ENCODE measurements around the gene FGF18. TPM values are rescaled to one million over a fixed set of nuclear protein-coding genes. Genes with fewer than 3 reads are reported as not detected.

Gene FGF18
- polyA plus RNA-seq, 1 experiment: not detected

- TF ChIP-seq CTCF (IDR thresholded peaks at IDR 0.05; ENCODE audit: insufficient read depth, low read depth, low read length): no peak
- ChIA-PET POLR2A (no interaction called here), CTCF (interaction anchor here (0.6 kb wide), 1 partner anchor 70 kb away, joined by 3 read pairs; no protein-coding TSS in a partner anchor)
- Histone ChIP-seq H3K4me3 (ENCODE audit: low read depth, low read length) (no peak overlapping the region), H3K36me3 (ENCODE audit: control insufficient read depth, insufficient read depth, low read length) (no peaks in the 10 kb centered on the region), H3K27me3 (ENCODE audit: control insufficient read depth, insufficient read depth, low read length) (peaks cover 5% of the 10 kb centered on the region)
- no peak for DNase-seq (ENCODE audit: low read depth)
Observed at GRCh38 chr5:171488876-171489275, 69.4 kb downstream of the FGF18 start.

GRCh38 chr5:171492781-171493180 lies 73.3 kb downstream of the FGF18 start:
- Histone ChIP-seq H3K4me3 (ENCODE audit: low read depth, low read length) (no peak overlapping the region), H3K36me3 (ENCODE audit: control insufficient read depth, insufficient read depth, low read length) (no peaks in the 10 kb centered on the region), H3K27me3 (ENCODE audit: control insufficient read depth, insufficient read depth, low read length) (peaks cover 2% of the 10 kb centered on the region; the same call in 1 of the 2 replicates)
- TF ChIP-seq CTCF (IDR thresholded peaks at IDR 0.05; ENCODE audit: insufficient read depth, low read depth, low read length): no peak
- CTCF ChIA-PET: no interaction called here
- POLR2A ChIA-PET: no interaction called here
- no peak for DNase-seq (ENCODE audit: low read depth)

- POLR2A ChIA-PET: no interaction called here
- DNase-seq (ENCODE audit: low read depth): no peak
- H3K36me3 ChIP-seq (ENCODE audit: control insufficient read depth, insufficient read depth, low read length): no peaks in the 10 kb centered on the region
- H3K27me3 ChIP-seq (ENCODE audit: control insufficient read depth, insufficient read depth, low read length): no peaks in the 10 kb centered on the region
- H3K4me3 ChIP-seq (ENCODE audit: low read depth, low read length): no peak overlapping the region
- TF ChIP-seq CTCF (IDR thresholded peaks at IDR 0.05; ENCODE audit: insufficient read depth, low read depth, low read length): no peak
- CTCF ChIA-PET: interaction anchor here (1.2 kb wide), 2 partner anchors 9 to 12 kb away, joined by 3 read pairs; no protein-coding TSS in a partner anchor
Observed at GRCh38 chr5:171493646-171494393, 74.4 kb downstream of the FGF18 start.

GRCh38 chr5:171494452-171495121 lies 75.1 kb downstream of the FGF18 start:
- no peaks in the 10 kb centered on the region for H3K36me3 ChIP-seq (ENCODE audit: control insufficient read depth, insufficient read depth, low read length)
- no peak overlapping the region for H3K4me3 ChIP-seq (ENCODE audit: low read depth, low read length)
- DNase-seq (ENCODE audit: low read depth): peak; percentile 72
- ChIA-PET POLR2A (interaction anchor here (0.6 kb wide), 1 partner anchor 1034 kb away, joined by 3 read pairs; no protein-coding TSS in a partner anchor), CTCF (interaction anchor here (1.2 kb wide), 2 partner anchors 10 to 12 kb away, joined by 3 read pairs; no protein-coding TSS in a partner anchor)
- no peaks in the 10 kb centered on the region for H3K27me3 ChIP-seq (ENCODE audit: control insufficient read depth, insufficient read depth, low read length)
- no peak for TF ChIP-seq CTCF (IDR thresholded peaks at IDR 0.05; ENCODE audit: insufficient read depth, low read depth, low read length)

GRCh38 chr5:171495122-171495700 lies 75.8 kb downstream of the FGF18 start:
- ChIA-PET POLR2A (interaction anchor here (0.6 kb wide), 1 partner anchor 1033 kb away, joined by 3 read pairs; no protein-coding TSS in a partner anchor), CTCF (interaction anchor here (1.0 to 2.0 kb wide), 3 partner anchors 10 to 76 kb away, joined by 3 to 6 read pairs (median 6); partner anchors contain the start of gene FGF18)
- TF ChIP-seq CTCF (IDR thresholded peaks at IDR 0.05; ENCODE audit: insufficient read depth, low read depth, low read length): no peak
- Histone ChIP-seq H3K27me3 (ENCODE audit: control insufficient read depth, insufficient read depth, low read length) (no peaks in the 10 kb centered on the region), H3K36me3 (ENCODE audit: control insufficient read depth, insufficient read depth, low read length) (no peaks in the 10 kb centered on the region), H3K4me3 (ENCODE audit: low read depth, low read length) (no peak overlapping the region)
- DNase-seq (ENCODE audit: low read depth): no peak
